Measurements from ENCODE around the gene MXRA8. TPM values are rescaled to one million over a fixed set of nuclear protein-coding genes. Genes with fewer than 3 reads are reported as not detected.

Gene MXRA8
- total and polyA plus RNA-seq, 9 of the 15 experiments (the other 6 are each of a cell fraction or from before 2014, with no cell fraction given), result 0.66 to 11.3 (median 6.3) TPM

GRCh38 chr1:1305300-1306069 lies 52.9 kb downstream of the MXRA8 start:
- H3K9me1 ChIP-seq (ENCODE audit: control insufficient read depth, insufficient read depth, low read length), result peaks cover 7% of the 10 kb centered on the region
- H3K9ac ChIP-seq (ENCODE audit: insufficient read depth in 1 of 2, low read depth in 2 of 2, low read length in 2 of 2), result peak overlapping the region; percentile 57 to 97
- H3K4me3 ChIP-seq, result peak overlapping the region; percentile 94
- peak overlapping the region; percentile 61; the same call in 1 of the 2 replicates for H2AFZ ChIP-seq (ENCODE audit: low read depth, low read length)
- no peaks in the 10 kb centered on the region for H3K27me3 ChIP-seq (ENCODE audit: control insufficient read depth in 2 of 2, insufficient read depth in 2 of 2, low read length in 2 of 2)
- peaks cover 41 to 89% of the 10 kb centered on the region in 2 experiments for H3K4me1 ChIP-seq (replicated peaks in 1 of 2; ENCODE audit: control insufficient read depth in 2 of 2, insufficient read depth in 2 of 2, low read length in 2 of 2)
- intact Hi-C loops (cut with micrococcal nuclease) (loop anchor here (5.0 to 10.0 kb wide), 2 partner anchors 72 to 919 kb away; partner anchors contain the start of genes AURKAIP1 and SKI), in situ Hi-C loops (cut with MboI) (no loop called here)
- H3K9me3 ChIP-seq (replicated peaks; ENCODE audit: control insufficient read depth, insufficient read depth, low read depth, low read length), result no peaks in the 10 kb centered on the region
- 9% methylated on average over 24 of the region's 25 CpGs for WGBS (ENCODE audit: insufficient coverage, low coverage, missing lambda C conversion rate)
- peaks cover 54% of the 10 kb centered on the region for H3K79me2 ChIP-seq (ENCODE audit: control insufficient read depth, insufficient read depth, low read length)
- H3K4me2 ChIP-seq (ENCODE audit: insufficient read depth, low read length), result peak overlapping the region; percentile 75
- ChIA-PET POLR2A (interaction anchor here (0.6 to 1.4 kb wide), 5 partner anchors 9 to 278 kb away, joined by 3 to 7 read pairs (median 3); no protein-coding TSS in a partner anchor), CTCF (ENCODE audit: low intra/inter-chr PET ratio) (no interaction called here)
- BruUV-seq (replicated peaks), result no TSS peak
- FAIRE-seq (peak; percentile 93), DNase-seq (ENCODE audit: extremely low read depth in 1 of 4, low spot score in 3 of 4) (peak; percentile 82 to 97 (median 88)), ATAC-seq (peak; percentile 74)
- peak overlapping the region; percentile 62 for H3K27ac ChIP-seq (ENCODE audit: extremely low read depth, low read depth, low read length)
- H4K20me1 ChIP-seq (replicated peaks; ENCODE audit: control insufficient read depth, insufficient read depth, low read length), result peaks cover 24% of the 10 kb centered on the region; the same call in 1 of the 2 replicates
- peaks cover 18% of the 10 kb centered on the region for H3K36me3 ChIP-seq (ENCODE audit: control insufficient read depth, insufficient read depth, low read length)
- no peak for TF ChIP-seq U2AF1 (optimal IDR thresholded peaks at IDR 0.05; ENCODE audit: low read depth, low read length)
- TF ChIP-seq JUND (IDR thresholded peaks at IDR 0.05; ENCODE audit: borderline replicate concordance, low read depth, low read length), result peak; percentile 92
- TF ChIP-seq JUND (tag; IDR thresholded peaks at IDR 0.05; ENCODE audit: borderline replicate concordance, low read depth, low read length), result peak; percentile 79; the same call in 1 of the 3 replicates
- TF ChIP-seq SMARCE1 (IDR thresholded peaks at IDR 0.05), result peak; percentile 54; the same call in 1 of the 2 replicates
- TF ChIP-seq PTRF (tag; IDR thresholded peaks at IDR 0.05), result no peak
- TF ChIP-seq, protein P1, sequence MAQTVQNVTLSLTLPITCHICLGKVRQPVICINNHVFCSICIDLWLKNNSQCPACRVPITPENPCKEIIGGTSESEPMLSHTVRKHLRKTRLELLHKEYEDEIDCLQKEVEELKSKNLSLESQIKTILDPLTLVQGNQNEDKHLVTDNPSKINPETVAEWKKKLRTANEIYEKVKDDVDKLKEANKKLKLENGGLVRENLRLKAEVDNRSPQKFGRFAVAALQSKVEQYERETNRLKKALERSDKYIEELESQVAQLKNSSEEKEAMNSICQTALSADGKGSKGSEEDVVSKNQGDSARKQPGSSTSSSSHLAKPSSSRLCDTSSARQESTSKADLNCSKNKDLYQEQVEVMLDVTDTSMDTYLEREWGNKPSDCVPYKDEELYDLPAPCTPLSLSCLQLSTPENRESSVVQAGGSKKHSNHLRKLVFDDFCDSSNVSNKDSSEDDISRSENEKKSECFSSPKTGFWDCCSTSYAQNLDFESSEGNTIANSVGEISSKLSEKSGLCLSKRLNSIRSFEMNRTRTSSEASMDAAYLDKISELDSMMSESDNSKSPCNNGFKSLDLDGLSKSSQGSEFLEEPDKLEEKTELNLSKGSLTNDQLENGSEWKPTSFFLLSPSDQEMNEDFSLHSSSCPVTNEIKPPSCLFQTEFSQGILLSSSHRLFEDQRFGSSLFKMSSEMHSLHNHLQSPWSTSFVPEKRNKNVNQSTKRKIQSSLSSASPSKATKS (CRISPR knock-in tag; IDR thresholded peaks at IDR 0.05), result no peak
- TF ChIP-seq MAZ (CRISPR knock-in tag; conservative IDR thresholded peaks at IDR 0.05 in 1 of 2, IDR thresholded peaks at IDR 0.05 in 1 of 2), result peak in 1 of 2 experiments; percentile 64; a peak in 3 of 4 replicates
- TF ChIP-seq ZNF76 (CRISPR knock-in tag; IDR thresholded peaks at IDR 0.05; ENCODE audit: borderline replicate concordance), result no peak
- 0 out of 4 replicates have a peak, but pooled peaks of 1 of the 2 experiments have one; percentile 51 for TF ChIP-seq TEAD1 (CRISPR knock-in tag; IDR thresholded peaks at IDR 0.05)
- TF ChIP-seq ZNF324 (CRISPR knock-in tag; IDR thresholded peaks at IDR 0.05), result no peak
- TF ChIP-seq MYNN (IDR thresholded peaks at IDR 0.05), result no peak
- no peak for TF ChIP-seq MYNN (CRISPR knock-in tag; IDR thresholded peaks at IDR 0.05)
- TF ChIP-seq, protein P2, sequence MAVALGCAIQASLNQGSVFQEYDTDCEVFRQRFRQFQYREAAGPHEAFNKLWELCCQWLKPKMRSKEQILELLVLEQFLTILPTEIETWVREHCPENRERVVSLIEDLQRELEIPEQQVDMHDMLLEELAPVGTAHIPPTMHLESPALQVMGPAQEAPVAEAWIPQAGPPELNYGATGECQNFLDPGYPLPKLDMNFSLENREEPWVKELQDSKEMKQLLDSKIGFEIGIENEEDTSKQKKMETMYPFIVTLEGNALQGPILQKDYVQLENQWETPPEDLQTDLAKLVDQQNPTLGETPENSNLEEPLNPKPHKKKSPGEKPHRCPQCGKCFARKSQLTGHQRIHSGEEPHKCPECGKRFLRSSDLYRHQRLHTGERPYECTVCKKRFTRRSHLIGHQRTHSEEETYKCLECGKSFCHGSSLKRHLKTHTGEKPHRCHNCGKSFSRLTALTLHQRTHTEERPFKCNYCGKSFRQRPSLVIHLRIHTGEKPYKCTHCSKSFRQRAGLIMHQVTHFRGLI (CRISPR knock-in tag; IDR thresholded peaks at IDR 0.05), result no peak
- TF ChIP-seq FOXP4 (CRISPR knock-in tag; IDR thresholded peaks at IDR 0.05; ENCODE audit: borderline replicate concordance), result 0 out of 2 replicates have a peak, but pooled peaks have one; percentile 15
